ENCODE results near the gene FFAR4.

GRCh38 chr10:93612311-93612710 lies 45.8 kb downstream of the FFAR4 start, which contains the start of gene PDE6C:
- no peak for TF ChIP-seq CTCF (IDR thresholded peaks at IDR 0.05)
- no peak for TF ChIP-seq ZFX (IDR thresholded peaks at IDR 0.05; ENCODE audit: borderline replicate concordance)

All from 22Rv1 (cell line).